ENCODE results near the gene FAM83E. TPM values are rescaled to one million over a fixed set of nuclear protein-coding genes. Genes with fewer than 3 reads are reported as not detected.
A peak's percentile ranks its signal among the peaks of the same experiment; 100 is the strongest.

The FAM83E gene
- polyA plus RNA-seq, 3 donors = not detected

DNA sequence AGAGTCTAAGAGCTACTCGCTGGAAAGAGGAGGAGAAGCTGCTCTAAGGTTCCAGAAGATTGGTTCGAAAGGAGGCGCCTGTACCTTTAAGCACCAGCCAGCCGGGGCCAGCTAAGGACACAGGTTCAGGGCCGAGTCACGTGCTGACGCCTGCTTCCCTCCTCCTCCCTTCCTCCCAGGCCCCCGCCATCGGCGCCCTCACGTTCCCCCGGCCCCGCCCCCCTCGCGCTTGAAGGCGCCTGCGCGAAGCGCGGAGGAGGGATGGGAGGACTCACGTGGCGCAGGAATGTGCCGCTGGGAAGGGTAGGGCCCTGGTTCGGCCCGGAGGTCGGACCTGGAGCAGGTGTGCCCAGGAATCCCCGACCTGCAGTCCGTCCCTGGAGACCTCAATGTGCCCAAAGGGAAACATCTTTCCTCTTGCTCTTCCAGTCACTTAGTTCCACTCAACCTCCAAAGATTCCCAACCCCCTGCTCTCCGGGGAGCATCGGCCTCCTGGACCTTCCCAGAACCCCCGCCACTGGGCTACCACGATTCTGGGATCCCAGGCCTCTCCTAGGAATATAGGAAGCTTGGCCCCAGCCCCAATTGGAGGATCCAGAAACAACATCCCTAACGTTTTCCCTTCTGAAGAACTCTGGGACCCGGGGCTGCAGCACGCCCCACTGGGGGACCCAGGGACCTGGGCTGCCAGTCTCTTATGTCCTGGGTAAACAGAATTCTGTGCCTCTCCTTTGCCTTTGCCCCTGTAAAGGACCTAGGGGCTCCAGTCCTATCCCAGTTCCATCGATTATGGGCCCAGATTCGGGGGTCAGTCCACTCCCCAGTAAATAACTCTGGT lies 19.8 kb upstream of the FAM83E start:
- peak overlapping the region; percentile 40 for H2AFZ ChIP-seq (ENCODE audit: insufficient read depth, low read depth, low read length, poor library complexity, severe bottlenecking)
- WGBS (ENCODE audit: insufficient coverage) = 5% methylated on average over 26 of the region's 37 CpGs
- peaks cover 21 to 27% of the 10 kb centered on the region in 2 donors for H3K36me3 ChIP-seq (replicated peaks in 1 of 2; ENCODE audit: control insufficient read depth in 1 of 2, insufficient read depth in 2 of 2, low read length in 2 of 2)
- peaks cover 44% of the 10 kb centered on the region for H3K79me2 ChIP-seq (ENCODE audit: insufficient read depth, low read length)
- H3K9ac ChIP-seq (ENCODE audit: insufficient read depth, low read length, poor library complexity, severe bottlenecking) = peak overlapping the region; percentile 84
- intact Hi-C loops (cut with micrococcal nuclease) = loop anchor here (2.0 to 10.0 kb wide), 4 partner anchors 16 to 333 kb away; partner anchors contain the start of genes FTL (in 2 of the 2), RPL18 (in 2 of the 2), SPHK2 (in 2 of the 2) and EMP3 (in 1 of the 2)
- no peaks in the 10 kb centered on the region for H3K9me3 ChIP-seq (replicated peaks in 1 of 2; ENCODE audit: control insufficient read depth in 1 of 2, insufficient read depth in 1 of 2, low read length in 2 of 2)
- no peaks in the 10 kb centered on the region for H3K27me3 ChIP-seq (ENCODE audit: control insufficient read depth in 2 of 2, insufficient read depth in 2 of 2, low read length in 2 of 2)
- Mint-ChIP-seq H3K27ac (peak overlapping the region; percentile 86 to 95 (median 92)), H3K9me3 (peaks cover 0 to 3% (median 1%) of the 10 kb centered on the region in 7 donors), H3K4me1 (peaks cover 63% of the 10 kb centered on the region), H3K36me3 (peaks cover 19 to 27% of the 10 kb centered on the region in 2 donors), H3K4me3 (peak overlapping the region; percentile 75 to 84), H3K27me3 (ENCODE audit: low read depth in 3 of 3) (peaks cover 0 to 4% (median 2%) of the 10 kb centered on the region in 3 donors)
- peak overlapping the region; percentile 93 for H3K4me2 ChIP-seq (replicated peaks; ENCODE audit: extremely low read depth, low read length, poor library complexity, severe bottlenecking)
- peaks cover 27% of the 10 kb centered on the region for H4K20me1 ChIP-seq (ENCODE audit: insufficient read depth, low read length)
- TF ChIP-seq, protein P1, sequence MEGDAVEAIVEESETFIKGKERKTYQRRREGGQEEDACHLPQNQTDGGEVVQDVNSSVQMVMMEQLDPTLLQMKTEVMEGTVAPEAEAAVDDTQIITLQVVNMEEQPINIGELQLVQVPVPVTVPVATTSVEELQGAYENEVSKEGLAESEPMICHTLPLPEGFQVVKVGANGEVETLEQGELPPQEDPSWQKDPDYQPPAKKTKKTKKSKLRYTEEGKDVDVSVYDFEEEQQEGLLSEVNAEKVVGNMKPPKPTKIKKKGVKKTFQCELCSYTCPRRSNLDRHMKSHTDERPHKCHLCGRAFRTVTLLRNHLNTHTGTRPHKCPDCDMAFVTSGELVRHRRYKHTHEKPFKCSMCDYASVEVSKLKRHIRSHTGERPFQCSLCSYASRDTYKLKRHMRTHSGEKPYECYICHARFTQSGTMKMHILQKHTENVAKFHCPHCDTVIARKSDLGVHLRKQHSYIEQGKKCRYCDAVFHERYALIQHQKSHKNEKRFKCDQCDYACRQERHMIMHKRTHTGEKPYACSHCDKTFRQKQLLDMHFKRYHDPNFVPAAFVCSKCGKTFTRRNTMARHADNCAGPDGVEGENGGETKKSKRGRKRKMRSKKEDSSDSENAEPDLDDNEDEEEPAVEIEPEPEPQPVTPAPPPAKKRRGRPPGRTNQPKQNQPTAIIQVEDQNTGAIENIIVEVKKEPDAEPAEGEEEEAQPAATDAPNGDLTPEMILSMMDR (IDR thresholded peaks at IDR 0.05) = no peak
- peak; percentile 92 to 94 (median 93) for DNase-seq
- H3K27ac ChIP-seq (ENCODE audit: low read depth in 1 of 2, low read length in 2 of 2) = peak overlapping the region; percentile 85 to 96
- peak overlapping the region; percentile 5 to 84 (median 38) for H3K4me3 ChIP-seq (replicated peaks in 1 of 3; ENCODE audit: low read depth in 2 of 3, low read length in 3 of 3)
- H3K4me1 ChIP-seq (ENCODE audit: control insufficient read depth in 1 of 2, insufficient read depth in 2 of 2, low read length in 2 of 2) = peaks cover 72 to 98% of the 10 kb centered on the region in 2 donors

DNA sequence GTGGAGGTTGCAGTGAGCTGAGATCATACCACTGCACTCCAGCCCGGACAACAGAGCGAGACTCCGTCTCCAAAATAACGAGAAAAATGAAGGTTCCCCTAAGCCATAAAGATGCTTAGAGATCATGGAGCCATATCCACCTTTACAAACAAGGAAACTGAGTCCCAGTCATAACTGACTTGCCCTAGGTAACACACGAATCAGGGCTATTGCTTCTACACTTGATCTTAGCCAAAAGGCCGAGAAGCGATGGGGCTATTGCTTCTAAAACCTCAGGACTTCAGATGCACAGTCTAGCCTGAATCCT lies 19.1 kb upstream of the FAM83E start:
- H3K4me1 ChIP-seq (ENCODE audit: control insufficient read depth in 1 of 2, insufficient read depth in 2 of 2, low read length in 2 of 2) = peaks cover 74 to 98% of the 10 kb centered on the region in 2 donors
- TF ChIP-seq, protein P1 (IDR thresholded peaks at IDR 0.05) = no peak
- H3K9ac ChIP-seq (ENCODE audit: insufficient read depth, low read length, poor library complexity, severe bottlenecking) = peak overlapping the region; percentile 84
- no peaks in the 10 kb centered on the region for H3K9me3 ChIP-seq (replicated peaks in 1 of 2; ENCODE audit: control insufficient read depth in 1 of 2, insufficient read depth in 1 of 2, low read length in 2 of 2)
- H4K20me1 ChIP-seq (ENCODE audit: insufficient read depth, low read length) = peaks cover 33% of the 10 kb centered on the region
- Mint-ChIP-seq H3K27ac (peak overlapping the region; percentile 84 to 95 (median 88)), H3K27me3 (ENCODE audit: low read depth in 3 of 3) (peaks cover 0 to 3% (median 2%) of the 10 kb centered on the region in 3 donors), H3K4me1 (peaks cover 59% of the 10 kb centered on the region), H3K9me3 (peaks cover 0 to 3% (median 1%) of the 10 kb centered on the region in 7 donors), H3K36me3 (peaks cover 19 to 27% of the 10 kb centered on the region in 2 donors), H3K4me3 (peak overlapping the region; percentile 75 to 83)
- DNase-seq = no peak
- intact Hi-C loops (cut with micrococcal nuclease) = loop anchor here (2.0 to 10.0 kb wide), 3 partner anchors 15 to 331 kb away; partner anchors contain the start of genes RPL18 (in 2 of the 2), SPHK2 (in 2 of the 2), EMP3 (in 1 of the 2) and FTL (in 1 of the 2)
- H3K4me2 ChIP-seq (replicated peaks; ENCODE audit: extremely low read depth, low read length, poor library complexity, severe bottlenecking) = peak overlapping the region; percentile 93
- H3K36me3 ChIP-seq (replicated peaks in 1 of 2; ENCODE audit: control insufficient read depth in 1 of 2, insufficient read depth in 2 of 2, low read length in 2 of 2) = peaks cover 21 to 31% of the 10 kb centered on the region in 2 donors
- peaks cover 39% of the 10 kb centered on the region for H3K79me2 ChIP-seq (ENCODE audit: insufficient read depth, low read length)
- H2AFZ ChIP-seq (ENCODE audit: insufficient read depth, low read depth, low read length, poor library complexity, severe bottlenecking) = no peak overlapping the region
- peak overlapping the region; percentile 35 to 96 for H3K27ac ChIP-seq (ENCODE audit: low read depth in 1 of 2, low read length in 2 of 2)
- no peaks in the 10 kb centered on the region for H3K27me3 ChIP-seq (ENCODE audit: control insufficient read depth in 2 of 2, insufficient read depth in 2 of 2, low read length in 2 of 2)
- WGBS (ENCODE audit: insufficient coverage) = 63% methylated on average over 7 of the region's 7 CpGs
- peak overlapping the region; percentile 5 to 84 (median 38) for H3K4me3 ChIP-seq (replicated peaks in 1 of 3; ENCODE audit: low read depth in 2 of 3, low read length in 3 of 3)
